Measurements from ENCODE around the gene RAB24. TPM values are rescaled to one million over a fixed set of nuclear protein-coding genes. Genes with fewer than 3 reads are reported as not detected.

Gene RAB24
- total and polyA plus RNA-seq, 2 of the 4 experiments (the other 2 are of a cell fraction) = 18.5 to 60.8 TPM

DNA sequence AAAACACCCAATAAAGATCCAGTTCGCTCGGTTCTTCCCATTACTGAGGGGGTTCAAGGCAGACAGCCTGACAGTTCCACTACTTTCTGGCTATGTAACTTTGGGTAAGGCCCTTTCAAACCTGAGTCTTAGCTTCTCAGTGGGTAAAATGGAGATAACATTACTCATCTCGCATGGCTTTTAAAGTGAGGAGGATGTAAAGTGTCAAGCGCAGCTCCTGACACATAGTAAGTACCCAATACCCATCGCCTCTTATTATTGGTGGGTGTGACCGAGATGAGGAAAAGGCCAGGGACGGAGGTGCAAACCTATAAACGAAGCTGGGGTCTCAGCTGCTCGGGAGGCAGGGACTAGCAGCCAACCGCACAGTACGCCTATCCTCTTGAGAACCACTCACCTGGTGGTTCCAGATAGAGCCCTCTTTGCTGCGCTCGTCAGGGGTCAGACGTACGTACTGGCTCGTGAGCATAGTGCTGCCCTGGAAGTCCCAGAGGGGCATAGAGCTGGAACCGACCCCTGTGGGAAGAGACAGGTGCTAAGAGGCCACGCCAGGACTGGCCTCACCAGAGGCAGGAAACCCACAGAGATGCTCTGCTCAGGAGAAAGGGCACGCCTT, 47.4 kb upstream of the RAB24 start:
- TF ChIP-seq FOS (IDR thresholded peaks at IDR 0.05; ENCODE audit: low read depth, low read length) (no peak), SMC3 (IDR thresholded peaks at IDR 0.05; ENCODE audit: low read depth, low read length) (no peak), POLR2A (IDR thresholded peaks at IDR 0.05; ENCODE audit: low read depth, low read length) (no peak), RAD21 (IDR thresholded peaks at IDR 0.05; ENCODE audit: low read length) (no peak), MAZ (IDR thresholded peaks at IDR 0.05; ENCODE audit: borderline replicate concordance, low read depth, low read length) (no peak), RCOR1 (IDR thresholded peaks at IDR 0.05; ENCODE audit: insufficient replicate concordance, low read length) (no peak), MAFK (IDR thresholded peaks at IDR 0.05; ENCODE audit: low read depth, low read length) (no peak), MXI1 (IDR thresholded peaks at IDR 0.05; ENCODE audit: borderline replicate concordance, low read depth, low read length) (no peak), BHLHE40 (IDR thresholded peaks at IDR 0.05; ENCODE audit: low read depth, low read length) (no peak), CHD1 (IDR thresholded peaks at IDR 0.05; ENCODE audit: low read depth, low read length) (no peak), NFE2L2 (IDR thresholded peaks at IDR 0.05; ENCODE audit: low read depth, low read length) (no peak)
- TF ChIP-seq, protein P1, sequence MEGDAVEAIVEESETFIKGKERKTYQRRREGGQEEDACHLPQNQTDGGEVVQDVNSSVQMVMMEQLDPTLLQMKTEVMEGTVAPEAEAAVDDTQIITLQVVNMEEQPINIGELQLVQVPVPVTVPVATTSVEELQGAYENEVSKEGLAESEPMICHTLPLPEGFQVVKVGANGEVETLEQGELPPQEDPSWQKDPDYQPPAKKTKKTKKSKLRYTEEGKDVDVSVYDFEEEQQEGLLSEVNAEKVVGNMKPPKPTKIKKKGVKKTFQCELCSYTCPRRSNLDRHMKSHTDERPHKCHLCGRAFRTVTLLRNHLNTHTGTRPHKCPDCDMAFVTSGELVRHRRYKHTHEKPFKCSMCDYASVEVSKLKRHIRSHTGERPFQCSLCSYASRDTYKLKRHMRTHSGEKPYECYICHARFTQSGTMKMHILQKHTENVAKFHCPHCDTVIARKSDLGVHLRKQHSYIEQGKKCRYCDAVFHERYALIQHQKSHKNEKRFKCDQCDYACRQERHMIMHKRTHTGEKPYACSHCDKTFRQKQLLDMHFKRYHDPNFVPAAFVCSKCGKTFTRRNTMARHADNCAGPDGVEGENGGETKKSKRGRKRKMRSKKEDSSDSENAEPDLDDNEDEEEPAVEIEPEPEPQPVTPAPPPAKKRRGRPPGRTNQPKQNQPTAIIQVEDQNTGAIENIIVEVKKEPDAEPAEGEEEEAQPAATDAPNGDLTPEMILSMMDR (conservative IDR thresholded peaks at IDR 0.05; ENCODE audit: low read depth, low read length) = no peak
- TF ChIP-seq, protein P2, sequence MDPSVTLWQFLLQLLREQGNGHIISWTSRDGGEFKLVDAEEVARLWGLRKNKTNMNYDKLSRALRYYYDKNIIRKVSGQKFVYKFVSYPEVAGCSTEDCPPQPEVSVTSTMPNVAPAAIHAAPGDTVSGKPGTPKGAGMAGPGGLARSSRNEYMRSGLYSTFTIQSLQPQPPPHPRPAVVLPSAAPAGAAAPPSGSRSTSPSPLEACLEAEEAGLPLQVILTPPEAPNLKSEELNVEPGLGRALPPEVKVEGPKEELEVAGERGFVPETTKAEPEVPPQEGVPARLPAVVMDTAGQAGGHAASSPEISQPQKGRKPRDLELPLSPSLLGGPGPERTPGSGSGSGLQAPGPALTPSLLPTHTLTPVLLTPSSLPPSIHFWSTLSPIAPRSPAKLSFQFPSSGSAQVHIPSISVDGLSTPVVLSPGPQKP (IDR thresholded peaks at IDR 0.05; ENCODE audit: borderline replicate concordance, low read depth, low read length) = no peak
- TF ChIP-seq, protein P3, sequence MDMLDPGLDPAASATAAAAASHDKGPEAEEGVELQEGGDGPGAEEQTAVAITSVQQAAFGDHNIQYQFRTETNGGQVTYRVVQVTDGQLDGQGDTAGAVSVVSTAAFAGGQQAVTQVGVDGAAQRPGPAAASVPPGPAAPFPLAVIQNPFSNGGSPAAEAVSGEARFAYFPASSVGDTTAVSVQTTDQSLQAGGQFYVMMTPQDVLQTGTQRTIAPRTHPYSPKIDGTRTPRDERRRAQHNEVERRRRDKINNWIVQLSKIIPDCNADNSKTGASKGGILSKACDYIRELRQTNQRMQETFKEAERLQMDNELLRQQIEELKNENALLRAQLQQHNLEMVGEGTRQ (IDR thresholded peaks at IDR 0.05; ENCODE audit: low read depth, low read length) = no peak
- Histone ChIP-seq H2AFZ (replicated peaks; ENCODE audit: low read length, poor library complexity) (peak overlapping the region; percentile 99), H3K79me1 (ENCODE audit: low read depth in 1 of 2, low read length in 2 of 2) (peaks cover 37 to 40% of the 10 kb centered on the region in 2 experiments), H2BK5ac (ENCODE audit: low read depth, low read length, poor library complexity, severe bottlenecking) (peak overlapping the region; percentile 93), H3K14ac (replicated peaks; ENCODE audit: low read depth, low read length) (peak overlapping the region; percentile 95), H4K20me1 (ENCODE audit: insufficient read depth, low read length) (peaks cover 12% of the 10 kb centered on the region), H3K4ac (ENCODE audit: low read depth, low read length) (peak overlapping the region; percentile 85), H3K9ac (ENCODE audit: low read depth, low read length) (peak overlapping the region; percentile 78), H3K18ac (ENCODE audit: low read depth, low read length) (peak overlapping the region; percentile 7; the same call in 1 of the 2 replicates), H3K56ac (ENCODE audit: extremely low read depth, insufficient read depth, low read length) (peak overlapping the region; percentile 84), H3K36me3 (ENCODE audit: control insufficient read depth, insufficient read depth, low read length) (peaks cover 7% of the 10 kb centered on the region; the same call in 1 of the 2 replicates), H3K23ac (ENCODE audit: low read depth, low read length) (peak overlapping the region; percentile 57), H3K4me3 (ENCODE audit: insufficient read depth, low read depth, low read length) (peak overlapping the region; percentile 63), H2AK9ac (replicated peaks; ENCODE audit: low read depth, low read length, poor library complexity) (peak overlapping the region; percentile 95), H3K9me3 (ENCODE audit: control insufficient read depth, insufficient read depth, low read length) (peaks cover 2% of the 10 kb centered on the region; the same call in 1 of the 2 replicates), H2BK120ac (ENCODE audit: low read depth, low read length) (no peak overlapping the region), H2BK20ac (ENCODE audit: low read depth, low read length) (no peak overlapping the region), H3K4me1 (ENCODE audit: control insufficient read depth, insufficient read depth, low read length) (peaks cover 24% of the 10 kb centered on the region), H2BK15ac (ENCODE audit: low read depth, low read length) (no peak overlapping the region), H3K27ac (ENCODE audit: insufficient read depth, low read length) (peak overlapping the region; percentile 86), H3K27me3 (ENCODE audit: control insufficient read depth, insufficient read depth, low read length) (peaks cover 2% of the 10 kb centered on the region; the same call in 1 of the 2 replicates), H4K91ac (ENCODE audit: insufficient read depth, low read depth, low read length) (peak overlapping the region; percentile 77), H2AK5ac (ENCODE audit: low read depth, low read length) (peak overlapping the region; percentile 98), H4K5ac (ENCODE audit: low read depth, low read length) (peak overlapping the region; percentile 79), H3K9me1 (ENCODE audit: insufficient read depth, low read length) (peaks cover 10% of the 10 kb centered on the region; the same call in 1 of the 2 replicates), H3K4me2 (ENCODE audit: low read depth, low read length) (peak overlapping the region; percentile 98), H4K8ac (ENCODE audit: low read depth in 2 of 2, low read length in 2 of 2) (peak overlapping the region; percentile 99 to 100)
- WGBS, 2 experiments (ENCODE audit: extremely low coverage in 2 of 2, insufficient read length in 1 of 2) = 0% methylated on average over 1 of the region's 19 CpGs; no CpG with 5 or more reads in 1 of the 2 experiments
- dilution Hi-C loops (cut with HindIII; ENCODE audit: low sequenced_read_pairs, unreplicated experiment) (no loop called here), in situ Hi-C loops (cut with MboI; ENCODE audit: low sequenced_read_pairs) (no loop called here), intact Hi-C loops (cut with micrococcal nuclease) (no loop called here)
- no TSS peak for BruUV-seq (replicated peaks)
- DNase-seq (no peak), ATAC-seq (ENCODE audit: low read depth) (no peak)
- CTCF ChIA-PET = interaction anchor here (0.7 to 1.4 kb wide), 2 partner anchors 40 to 103 kb away, joined by 3 read pairs; no protein-coding TSS in a partner anchor
- POLR2A ChIA-PET (ENCODE audit: unreplicated experiment) = interaction anchor here (0.7 kb wide), 1 partner anchor 125 kb away, joined by 3 read pairs; no protein-coding TSS in a partner anchor
